Chondrocyte (in vitro differentiated cells): ENCODE measurements around the gene SPAAR. TPM values are rescaled to one million over a fixed set of nuclear protein-coding genes. Genes with fewer than 3 reads are reported as not detected.
A peak's percentile ranks its signal among the peaks of the same experiment; 100 is the strongest.

Experiments
- DNase-seq: peaks from one replicate; pipeline ENCODE4 v3.0.0; 2021; ENCODE audit warnings: mixed read lengths, low spot score
- H3K27ac Mint-ChIP-seq: one replicate; pipeline ENCODE4 v1.8.0; 2021; ENCODE audit warnings: mild to moderate bottlenecking, moderate library complexity, mixed read lengths; ENCODE audit not compliant: unreplicated experiment
- H3K27me3 Mint-ChIP-seq: 2 replicates; pipeline ENCODE4 v1.8.0; 2021; ENCODE audit warnings: low read depth, mixed read lengths
- H3K36me3 Mint-ChIP-seq: 2 replicates; pipeline ENCODE4 v1.8.0; 2021; ENCODE audit warnings: low read depth, mixed read lengths
- H3K4me1 Mint-ChIP-seq: 2 replicates; pipeline ENCODE4 v1.8.0; 2021; ENCODE audit warnings: low read depth, mild to moderate bottlenecking, mixed read lengths
- H3K4me3 Mint-ChIP-seq: one replicate; pipeline ENCODE4 v1.8.0; 2021; ENCODE audit warnings: mild to moderate bottlenecking, moderate library complexity, mixed read lengths; ENCODE audit not compliant: unreplicated experiment
- H3K9me3 Mint-ChIP-seq: 2 replicates; pipeline ENCODE4 v1.8.0; 2021; ENCODE audit warnings: low read depth, mixed read lengths
- CTCF ChIP-seq: fragments of 200-600 bp; sonication (generic); IDR thresholded peaks from 2 replicates; pipeline ENCODE4 v1.5.0; 2021; ENCODE audit warnings: antibody characterized with exemption, mild to moderate bottlenecking, moderate library complexity
- long read RNA-seq: library from polyadenylated mRNA; stranded (forward); transcript quantifications from one replicate; pipeline ENCODE4 v2.0.0, GENCODE V29; 2021
- total RNA-seq: library from RNA; stranded (reverse); gene quantifications from 3 replicates; pipeline ENCODE4 v1.2.1, GENCODE V29; 2021

Gene SPAAR
- total RNA-seq, result 0.70 to 1.3 TPM (median 0.77 TPM) in 3 replicates
- long read RNA-seq, result 0 reads

GRCh38 chr9:35909274-35909673 lies at the start of gene SPAAR:
Gene SPAAR (plus strand): TSS chr9:35909490. CDS start chr9:35910464, 974 bp downstream.
- Mint-ChIP-seq H3K9me3 (no peaks in the 10 kb centered on the region), H3K4me3 (peak within 1 kb of the TSS; percentile 60), H3K27me3 (no peaks in the 10 kb centered on the region), H3K4me1 (peaks cover 75% of the 10 kb centered on the region), H3K27ac (peak within 1 kb of the TSS; percentile 97), H3K36me3 (no peaks in the 10 kb centered on the region)
- no peak for DNase-seq
- TF ChIP-seq CTCF, result no peak

GRCh38 chr9:35859990-35860339 lies 49.3 kb upstream of the SPAAR start:
- TF ChIP-seq CTCF, result no peak
- Mint-ChIP-seq H3K4me1 (no peaks in the 10 kb centered on the region), H3K9me3 (no peaks in the 10 kb centered on the region), H3K27me3 (peaks cover 30% of the 10 kb centered on the region), H3K4me3 (no peak overlapping the region), H3K36me3 (peaks cover 1% of the 10 kb centered on the region), H3K27ac (no peak overlapping the region)
- no peak for DNase-seq

GRCh38 chr9:35861161-35861897 lies 48.0 kb upstream of the SPAAR start:
- H3K36me3 Mint-ChIP-seq, result no peaks in the 10 kb centered on the region
- DNase-seq, result no peak
- no peak overlapping the region for H3K4me3 Mint-ChIP-seq
- H3K27ac Mint-ChIP-seq, result no peak overlapping the region
- H3K4me1 Mint-ChIP-seq, result no peaks in the 10 kb centered on the region
- H3K9me3 Mint-ChIP-seq, result no peaks in the 10 kb centered on the region
- TF ChIP-seq CTCF, result no peak
- peaks cover 30% of the 10 kb centered on the region for H3K27me3 Mint-ChIP-seq

- Mint-ChIP-seq H3K4me3 (no peak overlapping the region), H3K27ac (no peak overlapping the region), H3K36me3 (no peaks in the 10 kb centered on the region), H3K4me1 (no peaks in the 10 kb centered on the region), H3K9me3 (no peaks in the 10 kb centered on the region), H3K27me3 (peaks cover 30% of the 10 kb centered on the region)
- TF ChIP-seq CTCF, result no peak
- DNase-seq, result no peak
These were observed 47.0 kb upstream of the SPAAR start for GRCh38 chr9:35862328-35862727.

GRCh38 chr9:35863583-35863982 lies 45.7 kb upstream of the SPAAR start:
- H3K27ac Mint-ChIP-seq, result no peak overlapping the region
- H3K4me1 Mint-ChIP-seq, result no peaks in the 10 kb centered on the region
- H3K36me3 Mint-ChIP-seq, result no peaks in the 10 kb centered on the region
- peaks cover 30% of the 10 kb centered on the region for H3K27me3 Mint-ChIP-seq
- no peak for TF ChIP-seq CTCF
- H3K9me3 Mint-ChIP-seq, result no peaks in the 10 kb centered on the region
- H3K4me3 Mint-ChIP-seq, result no peak overlapping the region
- DNase-seq, result no peak
